Stimulated activated naive CD8-positive, alpha-beta T cell treated with anti-CD3 and anti-CD28 coated beads, Interleukin-15, Interleukin-2, amounts not matched to agents 100 U/mL and 50 U/mL, for 24 hours (primary cell): ENCODE measurements around the gene NRDE2.

Experiments
- ATAC-seq: fragments of 150-1000 bp; cut with Tn5 transposase; one replicate; pipeline ENCODE4 v1.10.0; 2021
- DNase-seq: peaks from one replicate; pipeline ENCODE4 v3.0.0; 2021

Gene NRDE2

GRCh38 chr14:90331497-90332270 is at the start of gene NRDE2:
TSS of gene NRDE2 (minus strand) at chr14:90331941. CDS start at chr14:90331904, 37 bp downstream.
- DNase-seq: peak; percentile 100
- peak; percentile 99 for ATAC-seq

GRCh38 chr14:90381011-90381786 is 49.5 kb upstream of the NRDE2 start:
- DNase-seq (no peak), ATAC-seq (no peak)

- no peak for DNase-seq
- no peak for ATAC-seq
Observed at GRCh38 chr14:90379106-90379505, 47.4 kb upstream of the NRDE2 start.

- no peak for ATAC-seq
- no peak for DNase-seq
Observed at GRCh38 chr14:90378249-90378648, 46.5 kb upstream of the NRDE2 start.

GRCh38 chr14:90375934-90376333 is 44.2 kb upstream of the NRDE2 start:
- ATAC-seq (no peak), DNase-seq (no peak)

- ATAC-seq (no peak), DNase-seq (no peak)
Observed at GRCh38 chr14:90374813-90375212, 43.1 kb upstream of the NRDE2 start.

DNA sequence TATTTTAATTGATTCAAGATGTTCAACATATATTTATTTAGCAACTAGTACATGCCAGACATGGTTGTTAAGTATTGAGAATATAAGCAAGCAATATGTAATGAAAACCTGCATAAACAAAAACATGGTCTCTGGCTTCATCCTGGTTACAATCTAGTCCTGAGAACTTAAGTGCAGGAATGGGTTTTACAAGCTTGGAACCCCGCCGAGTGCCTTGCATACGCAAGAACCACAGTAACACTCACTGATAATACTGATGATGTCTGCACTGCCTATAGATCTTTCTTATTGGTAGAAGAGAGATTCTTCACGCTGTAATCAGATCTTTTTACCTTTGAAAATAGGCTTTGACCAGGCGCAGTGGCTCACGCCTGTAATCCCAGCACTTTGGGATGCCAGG is 42.1 kb upstream of the NRDE2 start:
- no peak for DNase-seq
- ATAC-seq: no peak

DNA sequence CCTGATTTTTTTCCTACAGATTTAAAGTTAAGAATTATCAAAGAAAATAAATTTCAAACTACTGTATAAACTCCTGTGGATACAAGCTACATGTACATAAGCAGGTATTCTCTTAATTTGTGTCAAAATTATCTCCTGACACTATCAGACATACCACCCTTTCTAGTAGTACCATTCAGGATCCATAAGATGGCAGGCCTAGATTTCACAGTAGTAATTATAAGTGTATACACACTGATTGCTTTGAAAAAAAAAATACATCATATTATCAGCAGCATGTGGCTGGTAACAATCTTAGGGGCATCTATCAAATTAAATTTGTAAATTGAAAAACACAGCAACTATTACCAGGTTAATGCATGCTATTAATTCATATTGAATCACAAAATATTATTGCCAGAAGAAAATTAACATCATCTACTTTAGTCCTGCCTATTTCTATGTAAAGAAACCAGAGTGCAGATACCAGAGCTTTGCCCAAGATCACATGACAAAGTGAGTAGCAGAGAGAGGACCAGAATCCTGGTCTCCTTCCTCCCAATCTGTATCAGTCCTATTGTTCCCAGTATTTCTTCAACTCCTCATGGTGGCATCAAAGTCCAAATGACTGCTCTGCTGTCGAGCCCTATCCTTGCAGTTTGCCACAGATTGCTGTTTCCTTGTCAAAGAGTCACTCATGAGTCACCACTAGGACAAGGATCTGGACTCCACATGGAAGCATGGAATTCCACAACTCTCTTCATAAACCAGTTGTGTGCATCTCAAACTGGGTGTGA is 37.4 kb upstream of the NRDE2 start:
- DNase-seq (no peak), ATAC-seq (no peak)

- ATAC-seq (no peak), DNase-seq (no peak)
Observed at GRCh38 chr14:90362558-90362896, 30.8 kb upstream of the NRDE2 start.

- DNase-seq (no peak), ATAC-seq (no peak)
Observed at GRCh38 chr14:90361865-90362557, 30.3 kb upstream of the NRDE2 start.

DNA sequence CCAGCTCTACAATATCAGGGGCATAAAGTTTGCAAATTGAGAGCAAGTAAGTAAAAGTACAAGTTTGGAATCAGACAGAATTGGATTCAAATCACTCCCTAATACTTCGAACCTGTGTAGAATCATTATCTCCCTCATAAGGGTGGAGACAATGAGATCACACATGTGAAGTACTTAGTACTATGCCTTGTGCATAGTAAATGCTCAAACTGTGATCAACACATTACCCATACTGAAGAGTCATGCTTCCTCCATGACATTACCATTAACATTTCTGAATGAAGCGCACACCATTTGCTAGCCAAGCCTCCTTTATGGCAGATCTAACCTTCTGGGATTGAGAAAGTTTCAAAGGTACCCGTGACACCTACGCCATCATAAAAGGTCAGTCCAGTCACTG is 26.6 kb upstream of the NRDE2 start:
- ATAC-seq (no peak), DNase-seq (no peak)

GRCh38 chr14:90356925-90357324 is 25.2 kb upstream of the NRDE2 start:
- DNase-seq (no peak), ATAC-seq (no peak)

DNA sequence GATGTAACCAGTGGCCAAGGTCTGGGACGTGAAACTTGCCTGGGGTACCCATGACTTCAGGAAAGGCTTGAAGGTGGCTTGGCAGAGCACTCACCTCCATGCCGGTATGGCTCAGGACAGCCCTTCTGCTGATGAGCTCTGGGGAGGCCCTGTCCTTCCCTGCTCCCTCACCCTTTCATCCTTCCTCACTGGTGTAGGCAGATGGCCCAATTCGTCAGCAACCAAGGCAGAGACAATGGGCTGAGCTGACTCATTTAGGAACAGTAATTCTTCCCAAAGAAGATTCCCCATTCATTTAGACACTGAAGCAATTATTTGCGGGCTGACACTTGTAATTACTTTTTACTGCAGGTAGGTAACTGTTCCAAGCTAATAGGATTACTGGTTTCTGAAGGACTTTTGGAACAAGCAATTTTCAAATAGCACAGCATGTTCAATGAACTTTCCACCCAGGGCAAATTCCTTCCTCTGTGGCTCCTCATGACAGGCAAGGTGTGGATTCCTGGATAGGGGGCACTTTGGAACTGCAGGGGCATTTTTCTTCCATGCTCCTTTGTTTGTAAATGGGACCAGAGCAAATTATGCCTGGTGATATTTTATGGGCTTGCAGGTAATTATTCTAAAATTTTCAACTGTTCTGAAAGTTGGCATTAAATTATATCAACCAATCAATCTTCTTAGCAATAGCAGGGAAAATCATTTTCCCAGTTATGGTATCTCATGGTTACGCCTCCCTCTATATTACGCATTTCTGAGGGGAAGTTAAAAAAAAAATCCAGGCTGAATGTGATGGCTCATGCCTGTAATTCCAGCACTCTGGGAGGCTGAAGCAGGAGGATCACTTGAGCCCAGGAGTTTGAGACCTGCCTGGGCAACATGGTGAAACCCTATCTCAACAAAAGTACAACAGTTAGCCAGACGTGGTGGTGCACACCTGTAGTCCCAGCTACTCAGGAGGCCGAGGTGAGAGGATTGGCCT is 24.1 kb upstream of the NRDE2 start:
- ATAC-seq (no peak), DNase-seq (no peak)

DNA sequence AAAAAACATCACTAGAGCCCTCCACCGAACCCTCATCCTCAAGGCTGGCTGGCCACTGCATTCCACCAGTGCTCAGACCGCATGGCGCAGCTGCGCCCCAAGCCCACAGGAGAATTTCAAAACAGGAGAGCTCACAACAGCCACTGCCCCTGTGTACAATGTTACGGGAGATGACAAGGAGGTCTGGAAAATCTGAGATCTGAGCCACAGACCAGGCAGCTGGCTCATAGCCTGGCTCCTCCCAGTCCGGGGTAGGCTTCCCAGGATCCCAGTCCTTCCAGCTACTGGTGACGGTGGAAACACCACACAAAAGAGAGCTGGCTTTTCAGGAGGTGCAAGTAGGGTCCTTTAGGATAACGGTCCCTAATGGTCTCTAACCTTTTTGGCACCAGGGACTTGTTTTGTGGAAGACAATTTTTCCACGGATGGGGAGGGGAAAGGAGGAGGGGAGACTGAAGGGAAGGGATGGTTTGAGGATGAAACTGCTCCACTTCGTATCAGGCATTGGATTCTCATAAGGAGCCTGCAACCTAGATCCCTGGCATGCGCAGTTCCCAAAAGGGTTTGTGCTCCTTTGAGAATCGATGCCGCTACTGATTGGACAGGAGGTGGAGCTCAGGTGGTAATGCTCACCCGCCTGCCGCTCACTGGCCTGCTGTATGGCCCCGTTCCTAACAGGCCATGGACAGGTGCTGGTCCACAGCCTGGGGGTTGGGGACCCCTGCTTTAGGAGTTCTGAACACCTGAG is 23.0 kb upstream of the NRDE2 start:
- DNase-seq (no peak), ATAC-seq (no peak)

GRCh38 chr14:90349739-90350138 is 18.0 kb upstream of the NRDE2 start:
- DNase-seq (no peak), ATAC-seq (no peak)

- ATAC-seq (no peak), DNase-seq (no peak)
Observed at GRCh38 chr14:90348270-90348669, 16.5 kb upstream of the NRDE2 start.

DNA sequence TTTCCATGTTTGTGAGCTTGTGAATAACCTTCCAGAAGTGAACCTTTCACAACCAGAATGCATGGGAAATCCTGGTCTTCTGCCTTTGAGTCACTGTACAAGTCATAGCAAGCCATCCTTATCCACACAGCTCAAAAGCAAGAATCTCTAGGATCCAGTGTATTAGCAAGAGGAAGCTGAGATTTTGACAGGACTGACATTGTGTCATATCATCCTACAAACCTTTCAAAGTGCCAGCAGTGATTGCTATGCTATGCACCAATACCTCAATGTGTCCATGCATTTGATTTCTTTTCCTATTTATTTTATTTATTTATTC is 13.5 kb upstream of the NRDE2 start:
- DNase-seq (no peak), ATAC-seq (no peak)

GRCh38 chr14:90344331-90345238 is 12.8 kb upstream of the NRDE2 start:
- no peak for ATAC-seq
- no peak for DNase-seq

DNA sequence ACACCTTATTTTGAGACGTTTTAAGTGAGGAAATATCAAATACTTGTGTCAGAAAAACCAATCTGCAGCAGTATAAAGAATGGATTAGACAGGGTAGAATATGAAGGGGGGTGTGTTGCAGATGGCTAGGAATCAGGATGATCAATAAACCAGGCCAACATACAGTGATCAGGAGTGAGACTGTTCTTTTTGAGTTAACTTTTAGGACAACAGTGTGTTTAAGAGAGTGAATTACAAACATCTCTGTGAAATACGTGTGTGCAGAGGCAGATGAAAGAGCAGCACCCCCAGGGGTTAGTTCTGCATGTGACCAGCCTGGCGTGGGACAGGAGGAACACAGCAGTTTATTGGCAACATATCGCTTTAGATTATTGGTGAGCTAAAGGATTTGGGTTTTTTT is 10.6 kb upstream of the NRDE2 start:
- no peak for ATAC-seq
- DNase-seq: no peak

GRCh38 chr14:90341784-90342183 is 10.0 kb upstream of the NRDE2 start:
- ATAC-seq: no peak
- no peak for DNase-seq
